SU-DHL-6 (cell line): ENCODE measurements around the gene FKBP1A.
A peak's percentile ranks its signal among the peaks of the same experiment; 100 is the strongest.

ENCODE experiments used
- H2AFZ ChIP-seq: fragments of 200-600 bp; sonication (generic); 2 replicates; pipeline ENCODE4 v1.6.1; 2014; ENCODE audit warnings: low read depth, mild to moderate bottlenecking, moderate library complexity, mixed read lengths, antibody characterized with exemption, low read length; ENCODE audit not compliant: severe bottlenecking
- H3F3A ChIP-seq: fragments of 200-600 bp; shearing (Covaris generic); 2 replicates; pipeline ENCODE4 v1.6.0; 2016; ENCODE audit warnings: antibody characterized with exemption, mild to moderate bottlenecking; ENCODE audit not compliant: insufficient read depth
- H3K27ac ChIP-seq: fragments of 200-600 bp; sonication (generic); 2 replicates; pipeline ENCODE4 v1.5.1; 2016; ENCODE audit warnings: low read depth, mild to moderate bottlenecking, low read length, moderate library complexity, mixed read lengths
- H3K27me3 ChIP-seq: fragments of 200-600 bp; sonication (generic), shearing (Covaris generic); 2 replicates; pipeline ENCODE4 v1.6.0; 2014; ENCODE audit warnings: mild to moderate bottlenecking, low read length
- H3K36me3 ChIP-seq: fragments of 200-600 bp; sonication (generic); 2 replicates; pipeline ENCODE4 v1.6.1; 2014; ENCODE audit warnings: mild to moderate bottlenecking, low read length, mixed read lengths
- H3K4me2 ChIP-seq: fragments of 300-600, 200-600 bp; shearing (Covaris generic), sonication (generic); 2 replicates; pipeline ENCODE4 v1.6.0; 2014; ENCODE audit warnings: low read length, low read depth, mild to moderate bottlenecking; ENCODE audit not compliant: poor library complexity, severe bottlenecking
- H3K4me3 ChIP-seq: fragments of 200-600 bp; sonication (generic); 2 replicates; pipeline ENCODE4 v1.5.1; 2014; ENCODE audit warnings: antibody characterized with exemption, low read length, mild to moderate bottlenecking, mixed read lengths; ENCODE audit not compliant: insufficient read depth, poor library complexity, severe bottlenecking
- H3K79me2 ChIP-seq: fragments of 200-600 bp; sonication (generic); 2 replicates; pipeline ENCODE4 v1.6.1; 2014; ENCODE audit warnings: mild to moderate bottlenecking, low read length, moderate library complexity; ENCODE audit not compliant: insufficient read depth
- H3K9ac ChIP-seq: fragments of 200-600 bp; sonication (generic); 2 replicates; pipeline ENCODE4 v1.7.0; 2014; ENCODE audit warnings: mild to moderate bottlenecking, low read length
- H3K9me2 ChIP-seq: fragments of 200-600 bp; sonication (generic); replicated peaks from 2 replicates; pipeline ENCODE4 v1.6.1; 2014; ENCODE audit warnings: low read length; ENCODE audit not compliant: insufficient read depth
- H3K9me3 ChIP-seq: fragments of 200-600 bp; sonication (generic); 2 replicates; pipeline ENCODE4 v1.6.1; 2014; ENCODE audit warnings: low read length, mixed read lengths; ENCODE audit not compliant: insufficient read depth
- H4K20me1 ChIP-seq: fragments of 200-600 bp; sonication (generic); 2 replicates; pipeline ENCODE4 v1.6.1; 2014; ENCODE audit warnings: low read depth, mild to moderate bottlenecking, antibody characterized with exemption, low read length, moderate library complexity, mixed read lengths
- CTCF ChIP-seq: fragments of 200-600 bp; sonication (generic); IDR thresholded peaks from one replicate; pipeline ENCODE4 v1.5.1; 2017; ENCODE audit warnings: antibody characterized with exemption, mild to moderate bottlenecking, low read length, moderate library complexity; ENCODE audit not compliant: insufficient read depth, poor library complexity, severe bottlenecking
- EZH2phosphoT487 ChIP-seq: fragments of 200-600 bp; sonication (generic), shearing (Covaris generic); conservative IDR thresholded peaks from 2 replicates; pipeline ENCODE4 v1.6.1; 2018; ENCODE audit warnings: mild to moderate bottlenecking, antibody characterized with exemption, low read length, moderate library complexity, mixed read lengths

The FKBP1A gene

GRCh38 chr20:1330075-1330830 lies 62.6 kb downstream of the FKBP1A start:
- Histone ChIP-seq H3K36me3 (no peaks in the 10 kb centered on the region), H3K9me2 (no peaks in the 10 kb centered on the region), H3K4me3 (no peak overlapping the region), H3K79me2 (peaks cover 60% of the 10 kb centered on the region), H2AFZ (no peak overlapping the region), H3K9ac (no peak overlapping the region), H3F3A (no peaks in the 10 kb centered on the region), H3K27me3 (no peaks in the 10 kb centered on the region), H3K9me3 (no peaks in the 10 kb centered on the region), H3K27ac (no peak overlapping the region), H3K4me2 (no peak overlapping the region), H4K20me1 (no peaks in the 10 kb centered on the region)
- no peak for TF ChIP-seq CTCF

- no peak for TF ChIP-seq CTCF
- TF ChIP-seq EZH2phosphoT487 = no peak
- Histone ChIP-seq H3K9me3 (no peaks in the 10 kb centered on the region), H3K9me2 (no peaks in the 10 kb centered on the region), H3K4me3 (no peak within 1 kb of the TSS), H3K79me2 (peaks cover 60% of the 10 kb centered on the region), H3K36me3 (no peaks in the 10 kb centered on the region), H3K9ac (no peak within 1 kb of the TSS), H3K4me2 (no peak within 1 kb of the TSS), H3K27ac (no peak within 1 kb of the TSS), H4K20me1 (no peaks in the 10 kb centered on the region), H2AFZ (no peak within 1 kb of the TSS), H3F3A (no peaks in the 10 kb centered on the region), H3K27me3 (no peaks in the 10 kb centered on the region)
These were observed 64.0 kb downstream of the FKBP1A start, which contains the start of gene SDCBP2 for GRCh38 chr20:1328680-1329330. Gene SDCBP2 (minus strand): TSS chr20:1329139. CDS start chr20:1320416, 8,723 bp downstream.

- Histone ChIP-seq H3K27me3 (no peaks in the 10 kb centered on the region), H3K9me2 (no peaks in the 10 kb centered on the region), H3K36me3 (no peaks in the 10 kb centered on the region), H3K4me3 (no peak overlapping the region), H3K27ac (no peak overlapping the region), H2AFZ (no peak overlapping the region), H3K9ac (no peak overlapping the region), H3K79me2 (peaks cover 57% of the 10 kb centered on the region), H3K4me2 (peak overlapping the region; percentile 2), H3K9me3 (no peaks in the 10 kb centered on the region), H3F3A (no peaks in the 10 kb centered on the region), H4K20me1 (no peaks in the 10 kb centered on the region)
- no peak for TF ChIP-seq CTCF
- no peak for TF ChIP-seq EZH2phosphoT487
These were observed 64.8 kb downstream of the FKBP1A start for GRCh38 chr20:1327827-1328679.
